NOMO-1 treated with dmso at 0.1 percent for 144 hours (cell line): ENCODE data around the gene EPS8L1.
"Not testable (repeated sequence)": the region's sequence is repeated elsewhere in the genome, so short reads cannot be mapped to it uniquely, and the experiment has no call there.

ENCODE experiments used
- DNase-seq: peaks from one replicate; lab custom pipeline; 2025; ENCODE audit not compliant: unreplicated experiment; lab: John Stamatoyannopoulos, UW

EPS8L1 gene

DNA sequence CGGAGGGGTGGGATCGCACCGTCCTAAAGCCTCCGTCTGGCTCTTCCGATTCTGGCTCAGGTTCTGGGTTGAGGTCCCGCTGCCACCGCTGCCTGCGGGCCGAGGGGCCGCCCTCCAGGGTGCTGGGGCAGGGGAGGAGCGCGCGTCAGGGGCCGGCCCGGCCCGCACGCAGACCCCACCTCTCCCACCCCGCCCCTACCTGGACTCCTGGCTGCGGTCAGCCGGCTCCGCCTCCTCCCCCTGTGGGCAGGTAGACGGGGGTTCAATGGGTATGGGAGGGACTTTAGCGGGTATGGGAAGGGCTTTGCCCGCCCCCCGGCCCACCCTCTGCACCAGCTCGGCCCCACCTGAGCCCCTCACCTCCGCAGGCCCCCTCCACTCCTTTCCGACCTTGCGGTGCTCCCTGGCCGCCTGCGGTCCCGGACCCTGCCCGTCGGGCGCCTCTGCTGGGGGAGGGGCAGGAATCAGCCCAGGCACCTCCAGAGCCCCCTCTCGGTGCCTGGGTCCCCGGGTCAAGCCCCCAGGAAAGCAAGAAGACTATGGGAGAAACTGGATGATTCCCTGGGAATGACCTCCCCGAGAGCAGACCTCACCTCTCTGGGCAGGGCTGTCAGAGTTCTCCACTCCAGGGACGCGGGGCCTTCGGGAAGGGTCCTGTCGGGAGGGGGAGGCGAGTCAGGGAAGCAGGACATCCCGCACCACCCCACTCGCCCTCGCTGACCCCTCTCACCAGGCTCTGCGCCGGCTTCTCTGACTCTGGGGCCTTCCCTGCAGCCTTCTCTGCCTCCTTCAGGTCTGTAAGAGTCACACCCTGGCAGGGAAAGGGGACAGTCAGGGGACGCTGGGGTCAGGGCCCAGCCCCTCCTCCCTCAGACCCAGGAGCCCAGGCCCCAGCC, 17.0 kb downstream of the EPS8L1 start:
- no peak for DNase-seq

DNA sequence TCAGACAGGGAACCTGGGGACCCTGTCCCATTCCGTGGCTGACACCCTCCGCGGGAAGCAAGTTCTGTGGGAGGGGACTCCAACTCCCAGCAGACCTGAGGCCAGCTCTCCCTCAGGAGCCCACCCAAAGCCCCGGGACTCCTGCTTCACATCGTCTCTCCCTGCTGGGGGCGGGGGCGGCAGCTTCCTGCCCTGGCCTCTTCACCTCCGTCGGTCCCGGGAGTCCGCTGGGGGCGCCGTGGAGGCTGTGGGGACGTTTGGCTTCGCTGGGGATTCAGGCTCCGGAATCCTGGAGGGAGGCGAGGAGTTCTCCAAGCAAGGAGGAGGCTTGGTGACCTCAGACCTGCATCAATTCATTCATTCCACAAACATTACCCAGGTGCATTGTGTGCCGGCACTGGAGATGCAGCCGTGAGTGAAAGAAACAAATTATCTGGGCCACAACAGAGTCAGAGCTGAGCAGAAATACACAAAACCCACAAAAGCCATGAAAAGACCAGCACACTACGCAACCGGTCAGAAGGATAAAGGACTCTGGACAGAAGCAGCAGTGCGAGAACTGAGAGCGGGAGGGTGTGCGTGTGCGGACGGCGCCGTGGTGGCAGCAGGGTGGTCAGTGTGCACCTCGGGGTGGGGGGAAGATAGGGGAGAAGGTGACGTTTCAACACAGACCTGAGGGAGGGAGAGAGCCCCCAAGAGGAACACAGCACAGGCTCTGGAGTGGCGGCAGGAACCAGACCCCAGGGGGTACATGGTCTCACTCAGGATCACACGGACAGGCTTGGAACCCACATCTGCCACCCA, 19.0 kb downstream of the EPS8L1 start:
- no peak for DNase-seq

DNA sequence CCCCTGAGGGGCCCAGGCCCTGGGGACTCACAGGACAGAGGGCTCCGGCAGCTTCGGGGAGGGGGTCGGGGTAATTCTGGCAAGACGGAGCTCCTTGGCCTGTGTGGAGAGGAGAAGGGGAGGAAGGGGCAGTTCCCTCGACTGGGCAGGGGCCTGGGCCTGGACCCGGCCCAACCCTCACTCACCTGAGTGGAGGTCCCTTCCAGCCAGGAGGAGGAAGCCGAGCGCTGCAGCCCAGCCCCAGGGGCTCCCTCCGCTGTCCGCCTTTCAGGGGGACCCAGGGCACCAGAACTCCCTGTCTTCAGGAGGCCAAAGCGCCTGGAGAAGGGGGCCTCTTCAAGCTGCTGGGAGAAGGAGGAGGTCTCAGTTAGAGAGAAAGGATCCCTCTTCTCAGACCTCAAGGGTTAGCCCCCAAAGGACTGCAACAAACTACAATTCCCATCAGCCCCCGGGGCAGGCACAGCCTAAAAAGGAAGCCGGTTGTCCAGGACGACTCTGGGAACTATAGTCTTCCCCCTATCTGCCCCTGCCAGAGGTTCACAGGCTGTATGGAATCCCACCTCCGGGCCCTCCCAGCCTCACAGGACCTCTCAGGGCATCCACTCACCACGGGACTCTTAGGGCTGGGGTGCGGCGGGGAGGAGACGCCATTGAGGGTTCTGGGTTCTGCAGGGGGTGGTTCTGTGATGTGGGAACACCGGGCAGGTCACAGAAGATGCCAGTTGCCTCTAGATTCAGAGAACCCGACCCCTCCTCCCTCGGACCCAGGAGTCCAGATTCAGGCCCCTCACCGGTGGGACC, 19.8 kb downstream of the EPS8L1 start:
- DNase-seq, result no peak

DNA sequence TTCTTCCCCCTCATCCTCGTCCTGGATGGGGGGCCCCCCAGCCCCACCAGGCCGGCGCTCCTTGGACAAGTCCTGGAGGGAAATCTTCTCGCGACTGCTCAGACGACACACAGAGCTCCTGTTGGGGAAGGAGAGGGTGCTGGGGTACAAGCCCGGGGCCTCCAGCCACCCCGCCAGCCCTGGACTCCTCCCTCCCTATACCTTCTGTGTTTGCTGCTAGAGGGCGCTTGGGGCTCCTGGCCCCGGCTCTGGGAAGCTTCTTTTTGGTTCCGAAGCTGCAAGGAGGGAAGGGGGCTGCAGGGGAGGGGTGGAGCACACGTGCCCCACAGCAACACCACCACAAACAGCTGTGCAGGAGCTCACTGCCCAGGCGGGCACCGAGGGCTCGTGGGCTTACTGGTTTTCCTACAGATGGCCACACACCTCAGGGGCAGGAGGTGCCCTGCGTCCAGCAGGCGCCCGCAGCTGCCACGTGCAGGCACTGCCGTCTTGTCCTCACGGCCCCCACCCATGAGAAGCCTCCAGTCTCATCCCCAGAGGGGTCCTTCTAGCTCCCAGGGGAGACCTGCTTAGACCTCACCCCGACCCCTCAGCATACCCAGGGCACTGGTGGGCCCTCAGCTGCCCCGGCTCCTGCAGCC, 20.5 kb downstream of the EPS8L1 start:
- DNase-seq, result no peak

DNA sequence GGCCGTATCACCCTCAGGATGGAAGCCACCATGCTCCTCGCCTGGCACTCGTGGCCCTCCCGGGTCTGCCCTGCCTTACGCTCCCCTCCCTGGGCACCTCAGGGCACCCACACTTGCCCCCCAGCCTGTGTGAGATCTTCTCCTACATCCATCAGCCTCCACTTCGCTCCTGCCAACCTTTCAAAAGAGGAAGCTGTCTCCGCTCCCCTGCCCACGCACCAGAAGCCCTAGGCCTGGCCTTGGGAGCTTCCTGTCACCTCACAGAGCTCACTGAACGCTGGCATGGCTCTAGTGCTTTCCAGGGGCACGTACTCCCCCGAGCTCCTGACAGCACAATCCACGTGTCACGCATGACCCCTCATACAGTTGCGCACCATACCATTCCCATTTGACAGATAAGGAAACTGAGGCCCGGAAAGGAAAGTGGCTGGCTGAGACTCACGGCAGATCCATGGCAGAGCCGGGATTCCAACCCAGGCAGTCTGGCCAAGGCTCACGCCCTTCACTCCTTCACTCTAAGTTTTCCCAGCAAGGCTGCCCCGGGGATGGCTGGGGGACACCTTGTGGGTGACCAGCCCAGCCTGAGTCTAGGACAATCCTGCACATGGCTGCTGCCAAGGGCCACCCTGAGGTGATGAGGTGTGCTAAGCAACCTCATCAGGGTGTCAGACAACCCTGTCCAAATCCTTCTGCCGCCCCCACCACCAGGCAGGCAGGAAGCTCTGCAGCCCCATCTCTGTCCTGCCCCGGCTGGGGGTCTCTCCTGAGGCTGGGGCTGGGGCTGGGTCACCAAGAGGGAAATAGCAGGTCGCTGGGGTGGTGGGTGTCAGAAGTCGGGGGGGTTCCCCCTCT, 22.4 kb downstream of the EPS8L1 start:
- no peak for DNase-seq

DNA sequence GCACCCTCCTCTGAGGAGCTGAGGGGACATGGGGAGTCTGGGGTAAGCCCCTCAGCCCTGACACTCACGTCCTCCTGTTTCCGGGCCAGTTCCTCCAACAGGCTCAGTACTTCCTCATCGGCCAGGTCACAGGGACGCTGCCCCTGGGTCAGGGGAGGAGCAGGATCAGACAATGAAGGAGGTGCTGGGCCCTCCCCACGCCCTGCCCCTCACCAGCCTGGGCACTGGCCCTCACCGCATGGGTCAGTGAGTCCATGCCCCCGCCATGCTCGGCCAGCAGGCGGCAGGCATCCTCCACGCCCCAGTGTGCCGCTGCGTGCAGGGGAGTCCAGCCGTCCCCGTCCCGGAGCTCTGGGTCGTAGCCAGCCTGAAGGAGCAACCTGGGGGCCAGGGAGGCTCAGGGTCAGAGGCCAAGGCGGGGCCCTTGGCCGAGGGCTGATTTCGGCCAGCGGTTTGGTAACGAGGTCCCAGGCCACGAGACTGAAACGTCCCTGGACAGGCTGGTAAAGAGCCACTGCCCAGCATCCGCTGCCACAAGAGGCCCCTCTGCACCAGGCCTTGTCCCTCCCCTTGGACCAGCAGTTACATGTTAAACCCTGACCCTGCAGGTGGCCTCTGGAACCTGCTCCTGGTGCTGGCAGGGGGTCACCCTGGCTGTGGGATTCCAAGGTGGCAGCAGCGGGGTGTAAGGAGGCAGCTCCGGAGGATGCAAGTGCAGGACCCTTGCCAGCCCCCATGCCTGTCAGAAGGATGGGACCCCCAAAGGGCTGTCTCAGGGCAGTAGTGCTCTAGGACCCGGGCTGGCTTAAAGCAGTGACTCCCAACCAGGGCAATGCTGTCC, 23.3 kb downstream of the EPS8L1 start:
- DNase-seq, result no peak

DNA sequence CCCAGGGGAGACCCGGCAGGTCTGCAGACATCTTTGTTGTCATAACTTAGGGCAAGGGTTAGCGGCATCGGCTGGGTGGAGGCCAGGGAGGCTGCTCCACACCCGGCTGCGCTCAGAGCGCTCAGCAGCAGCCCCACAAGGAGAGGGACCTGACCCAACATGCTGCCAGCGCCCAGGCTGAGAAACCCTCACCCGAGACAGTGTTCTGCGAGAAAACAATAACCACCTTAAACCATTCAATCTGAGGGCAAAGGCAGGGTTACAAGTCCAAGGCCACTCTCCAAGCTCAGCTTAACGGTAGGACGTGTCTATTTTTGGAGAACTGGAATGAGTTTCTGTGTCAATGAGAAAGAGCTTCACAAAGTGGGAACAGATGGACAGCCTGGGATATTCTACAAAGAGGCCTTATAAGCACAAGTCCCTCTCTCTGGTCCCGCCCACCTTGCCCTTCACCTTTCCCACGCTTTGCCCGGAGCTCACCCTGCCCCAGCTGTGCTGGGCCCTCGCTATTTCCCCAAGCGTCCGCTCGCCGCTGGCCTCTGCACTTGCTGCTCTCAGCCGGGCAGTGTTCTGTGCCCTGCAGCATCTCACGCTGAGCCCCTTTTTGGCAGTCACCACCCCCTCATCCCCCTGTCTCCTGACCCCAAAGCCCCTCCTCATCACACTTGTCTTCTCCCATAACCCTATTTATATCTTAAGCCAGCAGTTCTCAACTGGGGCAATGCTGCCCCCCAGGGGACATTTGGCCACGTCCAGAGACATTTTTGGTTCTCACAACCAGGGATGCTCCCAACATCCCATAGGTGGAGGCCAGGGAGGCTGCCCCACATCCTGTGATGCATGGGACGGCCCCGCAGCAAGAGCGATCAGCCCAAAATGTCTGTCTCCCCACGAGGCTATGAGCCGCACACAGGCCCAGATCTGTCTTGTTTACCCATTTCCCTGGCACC, 24.2 kb downstream of the EPS8L1 start:
- DNase-seq, result no peak

DNA sequence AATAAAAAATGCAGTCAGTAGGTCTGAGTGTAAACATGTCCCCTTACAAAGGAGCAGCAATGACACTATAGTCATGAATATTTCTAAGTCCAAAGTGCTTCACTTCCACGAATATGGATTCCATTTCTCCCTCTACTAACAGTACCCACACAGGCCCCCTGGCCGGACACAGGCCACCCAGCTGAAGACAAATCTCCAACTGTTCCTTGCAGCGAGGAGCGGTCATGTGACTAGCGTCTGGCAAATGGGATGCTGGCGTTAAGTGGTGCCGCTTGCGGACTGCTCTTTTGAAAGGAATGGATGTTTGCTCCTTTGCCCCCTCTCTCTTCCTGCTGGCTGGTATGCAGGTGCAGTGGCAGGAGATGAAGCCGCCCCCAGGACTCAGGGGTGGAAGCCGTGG, 25.6 kb downstream of the EPS8L1 start:
- no peak for DNase-seq

DNA sequence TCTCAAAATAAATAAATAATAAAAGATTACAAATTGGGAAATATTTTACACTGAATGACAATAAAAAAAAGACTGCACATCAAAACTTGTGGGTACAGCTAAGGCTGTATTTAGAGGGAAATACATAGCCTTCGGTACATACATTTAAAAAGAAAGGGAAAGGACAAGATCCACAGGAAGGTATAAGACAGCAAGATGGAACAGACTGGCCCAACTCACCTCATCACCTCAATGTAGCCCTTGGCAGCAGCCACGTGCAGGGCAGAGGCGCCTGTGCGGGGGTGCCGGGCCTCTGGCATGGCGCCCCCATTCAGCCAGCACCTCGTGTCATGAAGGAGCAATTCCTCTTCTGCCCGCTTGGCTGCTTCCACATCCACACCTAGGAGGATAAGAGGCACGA, 27.5 kb downstream of the EPS8L1 start:
- DNase-seq, result no peak

DNA sequence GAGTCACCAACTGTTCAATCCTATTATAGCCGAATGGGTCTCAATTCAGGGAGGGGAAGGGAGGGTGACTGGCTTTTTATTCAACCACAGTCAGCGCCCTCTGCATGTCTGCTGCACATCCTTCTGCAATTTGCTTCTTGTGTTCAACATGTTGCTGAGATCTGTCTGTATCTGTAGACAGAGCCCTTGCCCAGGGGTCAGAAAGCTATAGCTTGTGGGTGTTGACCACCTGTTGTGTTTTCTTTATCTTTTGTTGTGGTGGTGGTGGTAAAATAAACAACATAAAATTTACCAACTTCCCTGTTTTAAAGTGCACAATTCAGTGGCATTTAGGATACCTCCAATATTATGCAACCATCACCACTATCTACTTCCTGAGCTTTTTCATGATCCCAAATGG, 29.6 kb downstream of the EPS8L1 start:
- no peak for DNase-seq

DNA sequence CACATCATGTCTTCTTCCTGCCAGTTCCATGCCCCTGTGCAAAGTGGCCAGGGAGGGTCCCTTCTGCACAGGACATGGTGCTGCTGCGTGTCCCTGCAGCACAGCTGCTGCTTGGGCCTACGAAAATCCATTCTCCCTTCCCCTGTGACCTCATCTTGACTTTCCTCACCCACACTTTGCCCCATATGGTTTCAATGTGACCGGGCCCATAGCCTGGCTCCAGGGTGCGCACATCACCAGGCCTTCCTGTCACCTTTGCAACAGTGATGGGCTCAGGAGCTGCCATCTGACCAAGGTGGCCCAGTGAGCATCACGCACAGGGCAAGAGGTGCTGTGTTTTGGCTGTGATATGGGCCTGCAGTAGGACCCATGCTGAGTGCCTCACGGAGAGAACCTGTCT, 30.9 kb downstream of the EPS8L1 start:
- DNase-seq, result no peak

DNA sequence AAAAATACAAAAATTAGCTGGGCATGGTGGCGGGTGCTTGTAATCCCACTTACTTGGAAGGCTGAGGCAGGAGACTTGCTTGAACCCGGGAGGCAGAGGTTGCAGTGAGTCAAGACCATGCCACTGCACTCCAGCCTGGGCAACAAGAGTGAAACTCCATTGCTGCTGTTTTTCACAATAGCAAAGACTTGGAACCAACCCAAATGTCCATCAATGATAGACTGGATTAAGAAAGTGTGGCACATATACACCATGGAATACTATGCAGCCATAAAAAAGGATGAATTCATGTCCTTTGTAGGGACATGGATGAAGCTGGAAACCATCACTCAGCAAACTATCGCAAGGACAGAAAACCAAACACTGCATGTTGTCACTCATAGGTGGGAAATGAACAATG, 31.6 kb downstream of the EPS8L1 start:
- DNase-seq, result not testable (repeated sequence)

DNA sequence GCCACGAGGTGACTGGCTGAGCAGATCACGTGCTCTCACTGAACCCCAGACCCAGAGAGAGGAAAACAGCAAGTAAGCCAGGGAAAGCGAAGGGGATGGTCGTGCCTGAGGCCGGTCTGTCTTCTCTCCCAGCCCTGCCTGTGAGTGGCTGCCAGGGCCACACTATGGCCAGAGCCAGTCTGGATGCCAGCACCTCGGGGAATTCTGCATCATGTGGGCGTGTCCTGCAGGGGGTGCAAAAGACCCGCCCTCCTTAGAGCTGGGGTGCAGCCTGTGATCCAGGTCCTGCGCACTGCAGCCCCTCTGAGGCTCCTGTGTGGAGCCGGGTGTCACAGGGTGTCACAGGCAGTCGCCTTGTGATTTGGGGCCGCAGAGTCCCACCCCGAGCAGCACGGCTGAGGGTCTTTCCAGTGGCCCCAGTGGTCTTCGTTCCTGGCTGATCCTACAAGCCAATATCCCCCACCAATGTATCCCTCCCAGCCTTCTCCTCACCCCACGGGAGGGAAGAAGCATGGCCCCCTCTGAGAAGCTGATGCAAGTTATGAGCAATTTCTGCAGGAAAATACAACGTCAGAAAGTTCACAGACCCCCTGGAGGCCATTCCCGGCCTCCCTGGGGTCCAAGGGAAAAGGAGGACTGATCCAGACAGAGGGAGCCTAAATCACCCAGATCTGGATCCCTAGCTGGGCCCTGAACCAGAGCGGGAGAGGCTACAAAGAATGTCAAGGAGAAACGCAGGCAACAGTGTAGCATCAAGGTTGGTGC, 34.0 kb downstream of the EPS8L1 start:
- no peak for DNase-seq

DNA sequence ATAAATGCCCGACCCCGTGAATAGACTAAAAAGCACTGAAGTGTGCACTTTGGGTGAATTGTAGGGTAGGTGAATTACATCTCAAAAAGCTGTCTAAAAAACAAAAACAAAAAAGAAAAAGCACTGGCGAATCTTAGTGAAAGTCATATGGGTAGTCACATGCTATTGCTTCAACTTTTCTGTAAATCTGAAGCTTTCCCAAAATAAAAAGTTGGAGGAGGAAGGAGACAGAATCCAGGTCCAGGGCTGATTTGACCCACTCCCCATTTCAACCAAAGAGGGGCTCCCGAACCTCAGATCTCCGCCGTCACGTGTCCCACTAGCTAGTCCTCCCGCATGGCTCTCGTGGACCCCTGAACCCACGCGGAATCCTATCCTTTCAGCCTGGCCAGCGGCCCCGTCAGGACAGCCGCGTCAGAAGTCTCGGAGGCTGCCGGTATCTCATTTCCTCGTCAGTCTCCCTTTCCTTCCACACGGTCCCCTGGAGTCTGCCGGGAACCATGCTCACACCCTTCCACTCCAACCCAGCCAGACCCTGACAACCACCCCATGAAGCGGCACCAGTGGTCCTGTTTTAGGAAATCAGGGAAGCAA, 35.7 kb downstream of the EPS8L1 start:
- DNase-seq, result no peak

DNA sequence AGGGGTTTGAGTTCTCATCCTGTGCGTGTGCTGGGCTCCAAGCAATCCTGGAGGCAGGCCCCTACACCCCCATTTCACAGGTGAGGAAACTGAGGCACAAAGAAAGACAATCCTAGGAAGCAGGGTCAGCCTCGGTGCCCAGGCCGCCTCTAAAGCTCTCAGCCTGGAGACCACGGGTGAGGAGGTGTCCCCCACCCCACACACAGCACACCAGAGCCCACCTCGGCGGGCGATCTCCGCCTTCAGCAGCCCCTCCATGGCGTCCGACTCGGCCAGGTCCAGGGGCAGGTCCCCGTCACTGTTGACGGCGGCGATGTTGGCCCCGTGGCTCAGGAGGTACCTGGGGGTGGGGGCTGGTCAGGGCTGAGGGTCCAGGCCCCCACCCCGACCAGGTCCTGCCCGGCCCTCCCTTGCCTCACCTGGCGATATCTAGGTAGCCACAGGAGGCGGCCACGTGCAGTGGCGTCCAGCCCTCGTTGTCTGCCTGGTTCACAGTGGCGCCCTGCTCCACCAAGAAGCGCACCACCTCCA, 36.6 kb downstream of the EPS8L1 start:
- no peak for DNase-seq

DNA sequence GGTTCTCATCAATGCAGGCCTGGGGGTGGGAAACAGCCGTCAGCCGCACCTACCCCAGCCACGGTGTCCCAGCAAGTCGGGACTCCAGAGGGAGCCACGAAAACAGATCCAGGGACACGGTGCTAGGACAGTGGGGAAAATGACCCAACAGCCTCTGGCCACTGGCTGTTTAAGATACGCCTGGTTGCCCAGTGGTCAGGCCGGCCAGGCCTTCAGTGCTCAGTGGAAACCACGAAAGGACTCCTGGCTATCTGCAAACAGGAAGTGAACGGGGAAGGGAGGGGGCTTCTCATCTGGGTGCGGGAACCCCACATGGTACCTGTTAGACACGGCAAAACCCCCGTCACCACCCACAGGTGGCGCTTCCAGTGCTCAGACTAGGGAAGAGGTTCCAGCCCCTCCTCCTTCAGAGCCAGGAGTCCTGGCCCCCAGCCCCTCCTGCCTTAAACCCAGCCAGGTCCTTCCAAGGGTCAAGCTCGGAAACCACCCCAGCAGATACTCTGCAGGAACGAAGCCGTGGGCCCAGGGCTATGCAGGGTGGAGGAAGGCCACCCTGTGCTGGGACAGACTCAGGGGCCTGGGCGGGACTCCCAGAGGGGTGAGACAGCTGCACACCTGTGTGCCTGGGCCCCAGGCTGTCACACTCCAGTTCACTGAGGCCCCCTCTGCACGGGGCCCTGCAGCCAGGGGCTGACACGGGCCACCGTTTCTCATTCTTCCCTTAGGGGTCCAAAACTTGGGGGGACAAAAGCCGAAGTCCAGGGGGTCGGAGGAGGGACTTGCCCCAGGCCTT, 37.3 kb downstream of the EPS8L1 start:
- no peak for DNase-seq
